Measurements from ENCODE around the gene RARG.

The RARG gene

GRCh38 chr12:53214687-53215455, 17.1 kb downstream of the RARG start:
- peaks cover 11% of the 10 kb centered on the region for H3K27me3 ChIP-seq (ENCODE audit: insufficient read depth, low read length)
- 83% methylated on average over 9 of the region's 12 CpGs for WGBS
- H3K9me3 ChIP-seq (ENCODE audit: insufficient read depth, low read depth, low read length) = no peaks in the 10 kb centered on the region
- peaks cover 41% of the 10 kb centered on the region for H3K36me3 ChIP-seq (ENCODE audit: insufficient read depth, low read length)
- H3K27ac ChIP-seq (ENCODE audit: low read depth, low read length) = no peak overlapping the region
- no peak overlapping the region for H3K9ac ChIP-seq (ENCODE audit: low read depth, low read length)
- H3K4me3 ChIP-seq (ENCODE audit: low read length) = no peak overlapping the region
- peaks cover 34% of the 10 kb centered on the region for H3K4me1 ChIP-seq (ENCODE audit: insufficient read depth, low read length)

DNA sequence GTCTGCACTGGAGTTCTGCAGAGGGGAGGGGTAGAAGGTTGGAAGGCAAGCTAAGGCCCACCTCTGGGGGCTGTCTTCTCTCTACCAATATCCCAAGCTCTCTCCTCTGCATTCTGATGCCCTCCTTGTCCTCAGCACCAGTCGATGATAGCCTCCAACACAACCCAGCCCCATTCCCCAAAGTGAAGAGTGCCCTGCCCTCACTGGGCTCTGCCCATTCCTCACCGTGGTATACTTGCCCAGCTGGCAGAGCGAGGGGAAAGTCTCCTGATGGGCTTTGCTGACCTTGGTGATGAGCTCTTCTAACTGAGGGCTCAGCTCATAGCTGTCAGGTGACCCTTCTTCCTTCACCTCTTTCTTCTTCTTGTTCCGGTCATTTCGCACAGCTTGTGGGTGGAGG, 17.8 kb downstream of the RARG start:
- Histone ChIP-seq H3K36me3 (ENCODE audit: insufficient read depth, low read length) (peaks cover 41% of the 10 kb centered on the region), H3K4me1 (ENCODE audit: insufficient read depth, low read length) (peaks cover 34% of the 10 kb centered on the region)
- 80% methylated on average over 5 of the region's 5 CpGs for WGBS

GRCh38 chr12:53213348-53213747, 18.7 kb downstream of the RARG start:
- Histone ChIP-seq H3K9me3 (ENCODE audit: insufficient read depth, low read depth, low read length) (no peaks in the 10 kb centered on the region), H3K9ac (ENCODE audit: low read depth, low read length) (no peak overlapping the region), H3K27ac (ENCODE audit: low read depth, low read length) (no peak overlapping the region), H3K4me3 (ENCODE audit: low read length) (no peak overlapping the region), H3K4me1 (ENCODE audit: insufficient read depth, low read length) (peaks cover 32% of the 10 kb centered on the region), H3K36me3 (ENCODE audit: insufficient read depth, low read length) (peaks cover 41% of the 10 kb centered on the region), H3K27me3 (ENCODE audit: insufficient read depth, low read length) (no peaks in the 10 kb centered on the region)
- WGBS = 17% methylated on average over 14 of the region's 14 CpGs

More for the DNA sequence above, 17.8 kb downstream of the RARG start:
- no peaks in the 10 kb centered on the region for H3K9me3 ChIP-seq (ENCODE audit: insufficient read depth, low read depth, low read length)
- no peak overlapping the region for H3K9ac ChIP-seq (ENCODE audit: low read depth, low read length)
- no peak overlapping the region for H3K4me3 ChIP-seq (ENCODE audit: low read length)
- peaks cover 4% of the 10 kb centered on the region for H3K27me3 ChIP-seq (ENCODE audit: insufficient read depth, low read length)
- H3K27ac ChIP-seq (ENCODE audit: low read depth, low read length) = no peak overlapping the region

DNA sequence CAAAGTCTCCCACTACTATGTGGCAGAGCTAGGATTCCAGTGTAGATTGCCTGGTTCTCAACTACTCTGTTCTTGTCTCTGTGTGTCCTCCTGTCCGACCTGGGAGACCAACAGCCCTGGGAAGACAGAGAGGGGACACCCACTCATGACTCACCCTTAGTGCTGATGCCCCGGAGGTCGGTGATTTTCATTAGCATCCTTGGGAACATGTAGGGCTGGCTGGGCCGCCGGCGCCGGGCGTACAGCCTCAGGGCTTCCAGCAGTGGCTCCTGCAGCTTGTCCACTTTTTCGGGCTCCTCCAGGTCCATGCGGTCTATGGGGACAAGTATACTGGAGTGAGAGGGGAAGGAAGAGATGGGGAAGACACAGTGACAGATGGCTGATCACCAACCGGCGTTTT, 19.1 kb downstream of the RARG start:
- Histone ChIP-seq H3K9me3 (ENCODE audit: insufficient read depth, low read depth, low read length) (no peaks in the 10 kb centered on the region), H3K27me3 (ENCODE audit: insufficient read depth, low read length) (no peaks in the 10 kb centered on the region), H3K36me3 (ENCODE audit: insufficient read depth, low read length) (peaks cover 41% of the 10 kb centered on the region), H3K4me3 (ENCODE audit: low read length) (no peak overlapping the region), H3K4me1 (ENCODE audit: insufficient read depth, low read length) (peaks cover 27% of the 10 kb centered on the region), H3K9ac (ENCODE audit: low read depth, low read length) (no peak overlapping the region), H3K27ac (ENCODE audit: low read depth, low read length) (no peak overlapping the region)
- 63% methylated on average over 12 of the region's 12 CpGs for WGBS

DNA sequence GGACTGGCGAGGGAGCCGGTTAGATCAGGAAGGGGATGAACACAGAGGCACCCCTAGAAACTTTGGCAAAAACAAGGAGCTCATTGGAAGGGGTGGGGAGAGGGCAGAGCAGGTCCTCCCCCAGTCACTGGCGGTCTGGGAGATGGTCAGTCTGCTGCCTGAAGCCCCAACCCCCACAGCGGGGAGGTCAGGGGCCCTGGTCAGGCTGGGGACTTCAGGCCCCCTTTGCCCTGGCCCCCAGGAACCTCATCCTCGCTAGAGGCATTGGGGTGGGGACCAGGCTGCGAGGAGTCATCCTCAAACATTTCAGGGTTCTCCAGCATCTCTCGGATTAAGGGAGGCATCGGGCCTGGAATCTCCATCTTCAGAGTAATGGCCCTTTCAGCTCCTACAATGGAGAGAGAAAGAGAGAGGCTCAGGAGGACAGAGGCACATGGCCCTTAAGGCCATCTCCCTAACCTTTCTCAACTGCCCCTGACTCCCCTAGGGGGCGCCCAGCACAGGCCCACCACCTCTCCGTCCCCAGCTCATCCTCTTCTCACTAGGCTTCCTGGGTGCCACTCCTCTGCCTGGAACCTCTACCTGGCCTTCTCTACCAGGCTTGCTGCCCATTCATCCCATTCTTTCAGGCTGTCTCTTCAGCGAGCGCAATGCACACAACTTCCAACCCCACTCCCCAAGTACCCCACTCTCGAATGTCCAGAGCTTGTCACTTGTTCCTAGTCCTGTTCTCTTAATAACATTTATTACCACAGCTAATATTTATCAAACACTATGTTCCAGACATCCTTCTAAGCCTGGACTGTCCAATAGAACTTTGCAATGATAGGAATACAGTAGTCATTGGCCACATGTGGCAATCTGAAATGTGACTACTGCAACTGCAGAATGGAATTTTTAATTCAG, 20.3 kb downstream of the RARG start:
- no peak overlapping the region for H3K9ac ChIP-seq (ENCODE audit: low read depth, low read length)
- peaks cover 25% of the 10 kb centered on the region for H3K4me1 ChIP-seq (ENCODE audit: insufficient read depth, low read length)

GRCh38 chr12:53210843-53211242, 21.2 kb downstream of the RARG start:
- 95% methylated on average over 4 of the region's 4 CpGs for WGBS
- Histone ChIP-seq H3K27me3 (ENCODE audit: insufficient read depth, low read length) (no peaks in the 10 kb centered on the region), H3K9me3 (ENCODE audit: insufficient read depth, low read depth, low read length) (no peaks in the 10 kb centered on the region), H3K9ac (ENCODE audit: low read depth, low read length) (no peak overlapping the region), H3K4me1 (ENCODE audit: insufficient read depth, low read length) (peaks cover 17% of the 10 kb centered on the region), H3K27ac (ENCODE audit: low read depth, low read length) (no peak overlapping the region), H3K36me3 (ENCODE audit: insufficient read depth, low read length) (peaks cover 41% of the 10 kb centered on the region), H3K4me3 (ENCODE audit: low read length) (no peak overlapping the region)

More for the DNA sequence above, 20.3 kb downstream of the RARG start:
- Histone ChIP-seq H3K27ac (ENCODE audit: low read depth, low read length) (no peak overlapping the region), H3K27me3 (ENCODE audit: insufficient read depth, low read length) (no peaks in the 10 kb centered on the region), H3K4me3 (ENCODE audit: low read length) (no peak overlapping the region), H3K9me3 (ENCODE audit: insufficient read depth, low read depth, low read length) (no peaks in the 10 kb centered on the region), H3K36me3 (ENCODE audit: insufficient read depth, low read length) (peaks cover 41% of the 10 kb centered on the region)
- 86% methylated on average over 13 of the region's 13 CpGs for WGBS

DNA sequence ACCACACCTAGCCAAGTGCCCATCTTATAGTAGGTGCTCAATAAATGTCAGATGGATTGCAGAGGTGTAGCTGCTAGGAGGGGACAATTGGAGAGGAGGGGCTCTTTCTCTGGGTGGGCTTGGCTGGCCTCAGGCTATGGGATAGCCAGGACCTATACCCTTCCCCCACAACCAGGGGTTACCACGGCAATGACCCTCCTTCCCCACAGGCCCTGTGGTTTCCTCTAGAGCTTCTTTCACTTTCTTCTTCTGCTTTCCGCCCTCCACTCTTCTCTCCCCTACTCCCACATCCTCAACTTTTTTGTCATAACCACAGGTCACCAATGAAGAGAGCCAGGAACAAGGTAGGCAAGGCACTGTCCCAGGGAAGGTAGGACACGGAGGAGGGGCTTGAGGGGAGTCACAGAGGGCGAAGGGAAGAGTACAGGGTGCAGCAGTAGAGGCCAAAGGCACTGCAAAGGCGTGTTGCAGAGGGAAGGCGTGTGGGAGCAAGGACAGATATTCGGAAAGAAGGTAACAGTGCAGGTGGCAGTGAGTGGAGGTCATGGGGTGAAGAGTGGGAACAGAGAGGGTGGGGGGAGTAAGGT, 23.0 kb downstream of the RARG start:
- Histone ChIP-seq H3K9ac (ENCODE audit: low read depth, low read length) (no peak overlapping the region), H3K27ac (ENCODE audit: low read depth, low read length) (no peak overlapping the region), H3K4me1 (ENCODE audit: insufficient read depth, low read length) (peaks cover 3% of the 10 kb centered on the region; the same call in 1 of the 2 replicates), H3K27me3 (ENCODE audit: insufficient read depth, low read length) (no peaks in the 10 kb centered on the region), H3K4me3 (ENCODE audit: low read length) (no peak overlapping the region), H3K9me3 (ENCODE audit: insufficient read depth, low read depth, low read length) (no peaks in the 10 kb centered on the region), H3K36me3 (ENCODE audit: insufficient read depth, low read length) (peaks cover 34% of the 10 kb centered on the region)
- WGBS = 81% methylated on average over 7 of the region's 7 CpGs

DNA sequence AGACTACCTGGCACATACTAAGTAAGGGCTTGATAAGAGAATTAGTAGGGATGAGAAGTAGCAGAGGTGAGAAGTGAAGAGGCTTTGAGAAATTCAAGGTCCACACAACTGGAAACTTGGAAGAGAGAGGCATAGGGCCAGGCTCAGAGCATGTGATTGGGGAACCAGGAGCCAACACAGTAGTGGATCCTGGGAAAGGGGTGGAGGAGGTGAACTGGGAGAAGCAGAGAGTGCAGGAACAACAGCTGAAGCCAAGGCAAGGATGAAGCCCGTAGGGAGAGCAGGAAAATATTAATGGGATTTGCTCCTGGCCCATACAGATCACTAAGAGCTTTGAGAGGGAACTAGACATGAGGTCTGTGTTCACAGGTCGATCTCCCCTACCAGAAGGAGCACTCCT, 23.6 kb downstream of the RARG start:
- WGBS = 84% methylated on average over 2 of the region's 2 CpGs
- Histone ChIP-seq H3K27me3 (ENCODE audit: insufficient read depth, low read length) (no peaks in the 10 kb centered on the region), H3K9me3 (ENCODE audit: insufficient read depth, low read depth, low read length) (no peaks in the 10 kb centered on the region), H3K36me3 (ENCODE audit: insufficient read depth, low read length) (peaks cover 31% of the 10 kb centered on the region), H3K4me3 (ENCODE audit: low read length) (no peak overlapping the region), H3K4me1 (ENCODE audit: insufficient read depth, low read length) (no peaks in the 10 kb centered on the region), H3K9ac (ENCODE audit: low read depth, low read length) (no peak overlapping the region), H3K27ac (ENCODE audit: low read depth, low read length) (no peak overlapping the region)

- Histone ChIP-seq H3K9me3 (ENCODE audit: insufficient read depth, low read depth, low read length) (no peaks in the 10 kb centered on the region), H3K9ac (ENCODE audit: low read depth, low read length) (no peak within 1 kb of the TSS), H3K36me3 (ENCODE audit: insufficient read depth, low read length) (peaks cover 19% of the 10 kb centered on the region), H3K4me1 (ENCODE audit: insufficient read depth, low read length) (no peaks in the 10 kb centered on the region), H3K4me3 (ENCODE audit: low read length) (no peak within 1 kb of the TSS), H3K27ac (ENCODE audit: low read depth, low read length) (no peak within 1 kb of the TSS), H3K27me3 (ENCODE audit: insufficient read depth, low read length) (no peaks in the 10 kb centered on the region)
- 66% methylated on average over 4 of the region's 5 CpGs for WGBS
Measured at GRCh38 chr12:53207042-53207441, 25.0 kb downstream of the RARG start, which contains the start of gene ITGB7. ITGB7 (minus strand) TSS chr12:53207251; CDS start chr12:53200443, 6,808 bp downstream.

DNA sequence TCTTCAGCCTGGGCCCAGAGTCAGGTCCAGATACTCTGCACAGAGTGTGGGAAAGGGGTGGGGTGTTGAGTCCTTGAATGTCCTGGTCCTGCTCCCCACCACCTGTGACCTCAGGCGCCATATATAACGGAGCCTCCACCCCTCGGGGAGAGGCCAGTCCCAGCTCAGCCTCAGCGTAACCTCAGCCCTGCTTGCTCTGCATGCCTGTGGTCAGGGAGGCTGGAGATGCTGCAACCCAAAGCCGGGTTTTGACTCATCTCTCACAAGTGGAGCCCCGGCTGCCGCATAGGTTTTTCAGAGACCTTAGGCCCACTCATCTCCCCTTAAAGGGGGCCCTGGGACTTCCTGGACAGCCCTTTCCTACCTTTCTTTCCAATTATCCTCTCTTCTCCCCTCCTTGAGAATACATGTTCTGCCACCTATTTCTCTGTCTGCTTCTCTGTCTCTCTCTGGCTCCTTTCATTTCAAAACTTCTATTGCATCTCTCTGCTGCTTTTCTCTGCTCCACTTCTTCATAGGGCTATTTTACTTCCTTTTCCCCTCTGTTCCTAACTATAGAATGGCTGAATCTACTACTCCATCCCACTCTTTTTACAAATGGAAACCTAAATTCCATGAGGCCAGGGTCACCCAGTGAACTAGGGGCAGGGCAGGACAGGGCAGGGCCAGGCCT, 26.1 kb downstream of the RARG start:
- Histone ChIP-seq H3K27me3 (ENCODE audit: insufficient read depth, low read length) (no peaks in the 10 kb centered on the region), H3K36me3 (ENCODE audit: insufficient read depth, low read length) (peaks cover 8% of the 10 kb centered on the region), H3K4me1 (ENCODE audit: insufficient read depth, low read length) (no peaks in the 10 kb centered on the region), H3K9me3 (ENCODE audit: insufficient read depth, low read depth, low read length) (no peaks in the 10 kb centered on the region), H3K27ac (ENCODE audit: low read depth, low read length) (no peak overlapping the region), H3K9ac (ENCODE audit: low read depth, low read length) (no peak overlapping the region), H3K4me3 (ENCODE audit: low read length) (no peak overlapping the region)
- 86% methylated on average over 7 of the region's 7 CpGs for WGBS
